GM12891 (cell line): ENCODE results near the gene PADI3.
"Not testable (repeated sequence)": the region's sequence is repeated elsewhere in the genome, so short reads cannot be mapped to it uniquely, and the experiment has no call there.

ENCODE experiments used
- DNase-seq: peaks from one replicate; pipeline ENCODE4 v3.0.0; 2011; ENCODE audit warnings: low spot score; ENCODE audit not compliant: insufficient read length
- FAIRE-seq: peaks from 2 replicates; lab custom pipeline; 2011; peaks lifted over from hg19 to GRCh38; lab: Jason Lieb, UNC
- PAX5 ChIP-seq: IDR thresholded peaks from 2 replicates; pipeline ENCODE4 v1.6.1; 2011; ENCODE audit warnings: low read length, moderate library complexity, mild to moderate bottlenecking; ENCODE audit not compliant: insufficient read depth, severe bottlenecking
- POLR2A ChIP-seq: IDR thresholded peaks from 2 replicates; pipeline ENCODE4 v1.6.1; 2011; ENCODE audit warnings: low read depth, low read length, control low read depth
- POLR2AphosphoS5 ChIP-seq: IDR thresholded peaks from 2 replicates; pipeline ENCODE4 v1.6.1; 2011; ENCODE audit warnings: low read depth, low read length, control low read depth
- POU2F2 ChIP-seq: IDR thresholded peaks from 2 replicates; pipeline ENCODE4 v1.6.1; 2011; ENCODE audit warnings: low read depth, mild to moderate bottlenecking, control low read depth, low read length, moderate library complexity
- SPI1 ChIP-seq: IDR thresholded peaks from 2 replicates; pipeline ENCODE4 v1.6.1; 2011; ENCODE audit warnings: low read depth, low read length, control low read depth
- TAF1 ChIP-seq: IDR thresholded peaks from 2 replicates; pipeline ENCODE4 v1.6.1; 2011; ENCODE audit warnings: low read depth, low read length, control low read depth

PADI3 gene

DNA sequence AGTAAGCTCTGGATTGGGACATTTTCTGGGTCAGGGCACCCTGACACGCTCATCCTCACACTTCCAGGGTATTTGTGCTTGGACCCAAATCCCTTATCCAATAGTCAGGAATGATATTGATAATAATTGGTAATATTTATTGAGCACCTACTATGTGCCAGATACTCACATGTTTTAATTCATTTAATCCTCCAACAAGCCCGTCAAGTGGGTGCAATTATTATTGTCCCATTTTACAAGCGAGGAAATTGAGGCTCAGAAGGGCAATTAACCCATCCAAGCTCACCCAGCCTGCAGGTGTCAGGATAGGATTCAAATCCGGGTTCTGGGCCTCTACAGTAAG is 11.4 kb upstream of the PADI3 start:
- TF ChIP-seq TAF1 (no peak), POU2F2 (no peak), SPI1 (no peak), POLR2AphosphoS5 (no peak), PAX5 (no peak), POLR2A (no peak)
- DNase-seq = no peak
- FAIRE-seq = no peak

DNA sequence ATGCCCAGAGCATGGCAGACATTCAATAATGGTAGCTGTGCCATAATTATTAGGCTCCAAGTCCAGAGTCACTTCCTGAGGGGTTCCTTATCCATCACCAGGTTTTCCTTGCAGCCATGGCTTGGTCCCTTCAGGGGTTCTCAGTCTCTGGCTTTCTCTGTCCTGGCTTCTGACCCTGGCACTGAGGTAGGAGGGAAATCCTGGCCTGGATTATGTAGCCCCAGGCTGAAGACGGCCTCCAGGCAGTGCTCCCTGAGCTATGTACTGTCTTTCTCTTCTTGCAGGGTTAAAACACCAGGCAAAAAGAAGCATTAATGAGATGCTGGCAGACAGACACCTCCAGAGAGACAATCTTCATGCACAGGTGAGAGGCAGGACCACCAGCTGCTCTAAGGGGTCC is 9.5 kb upstream of the PADI3 start:
- DNase-seq = peak; percentile 58
- FAIRE-seq = peak; percentile 41

DNA sequence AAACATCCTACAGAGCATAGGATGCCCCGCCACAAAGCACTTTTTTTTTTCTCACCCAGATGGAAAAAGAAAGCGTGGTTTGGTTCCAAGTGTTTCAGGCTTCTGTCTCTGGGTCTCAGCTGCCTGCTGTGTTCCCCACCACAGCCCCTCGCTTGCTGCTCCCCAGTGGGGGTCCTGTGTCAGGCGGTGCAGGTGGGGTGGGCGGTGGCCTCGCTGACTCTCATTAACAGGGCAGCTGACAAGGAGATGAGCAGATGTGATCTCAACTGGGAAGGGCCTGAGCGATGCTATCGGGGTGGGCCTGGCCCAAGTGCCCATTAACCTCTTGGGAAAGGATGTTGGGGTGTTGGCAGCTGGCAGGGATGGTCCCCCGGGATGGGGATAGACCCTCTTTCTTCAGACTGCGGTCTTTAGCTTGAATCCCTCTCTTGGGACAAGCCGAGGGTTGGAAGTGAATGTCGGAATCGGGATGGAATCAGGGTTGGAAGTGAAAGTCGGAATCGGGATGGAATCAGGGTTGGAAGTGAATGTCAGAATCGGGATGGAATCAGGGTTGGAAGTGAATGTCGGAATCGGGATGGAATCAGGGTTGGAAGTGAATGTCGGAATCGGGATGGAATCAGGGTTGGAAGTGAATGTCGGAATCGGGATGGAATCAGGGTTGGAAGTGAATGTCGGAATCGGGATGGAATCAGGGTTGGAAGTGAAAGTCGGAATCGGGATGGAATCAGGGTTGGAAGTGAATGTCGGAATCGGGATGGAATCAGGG is 7.7 kb upstream of the PADI3 start:
- FAIRE-seq = not testable (repeated sequence)

More for the DNA sequence above, 9.5 kb upstream of the PADI3 start:
- TF ChIP-seq TAF1 = no peak
- TF ChIP-seq POLR2A = no peak
- TF ChIP-seq POLR2AphosphoS5 = no peak
- TF ChIP-seq PAX5 = no peak
- no peak for TF ChIP-seq POU2F2
- TF ChIP-seq SPI1 = no peak

DNA sequence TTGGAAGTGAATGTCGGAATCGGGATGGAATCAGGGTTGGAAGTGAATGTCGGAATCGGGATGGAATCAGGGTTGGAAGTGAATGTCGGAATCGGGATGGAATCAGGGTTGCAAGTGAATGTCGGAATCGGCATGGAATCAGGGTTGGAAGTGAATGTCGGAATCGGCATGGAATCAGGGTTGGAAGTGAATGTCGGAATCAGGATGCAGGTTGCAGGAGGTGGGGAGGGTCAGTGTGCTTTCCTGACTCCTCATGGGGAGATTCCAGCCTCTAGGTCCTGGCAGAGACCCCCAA is 7.2 kb upstream of the PADI3 start:
- DNase-seq, FAIRE-seq: not testable (repeated sequence)

More for the DNA sequence above, 7.7 kb upstream of the PADI3 start:
- DNase-seq = not testable (repeated sequence)

DNA sequence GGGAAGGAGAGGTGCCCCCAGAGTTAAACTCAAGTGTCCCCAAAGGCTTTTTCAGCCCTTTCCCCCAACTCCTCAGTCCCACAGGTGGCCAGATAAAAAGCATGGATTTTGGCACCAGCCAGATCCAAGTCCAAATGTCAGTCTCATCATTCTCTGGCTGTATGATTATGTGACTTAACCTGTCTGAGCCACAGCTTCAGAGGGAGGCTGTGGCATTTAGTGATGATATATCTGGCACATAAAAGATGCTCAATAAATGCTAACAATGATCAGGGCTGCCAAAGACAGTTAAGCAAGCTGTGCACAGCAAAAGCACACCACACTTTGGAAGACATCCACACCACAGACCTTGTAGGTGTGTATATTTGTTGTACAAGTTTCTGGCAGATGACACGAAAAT is 5.6 kb upstream of the PADI3 start:
- TF ChIP-seq POU2F2 (no peak), SPI1 (no peak), POLR2A (no peak), POLR2AphosphoS5 (no peak), TAF1 (no peak), PAX5 (no peak)
- DNase-seq (no peak), FAIRE-seq (no peak)

DNA sequence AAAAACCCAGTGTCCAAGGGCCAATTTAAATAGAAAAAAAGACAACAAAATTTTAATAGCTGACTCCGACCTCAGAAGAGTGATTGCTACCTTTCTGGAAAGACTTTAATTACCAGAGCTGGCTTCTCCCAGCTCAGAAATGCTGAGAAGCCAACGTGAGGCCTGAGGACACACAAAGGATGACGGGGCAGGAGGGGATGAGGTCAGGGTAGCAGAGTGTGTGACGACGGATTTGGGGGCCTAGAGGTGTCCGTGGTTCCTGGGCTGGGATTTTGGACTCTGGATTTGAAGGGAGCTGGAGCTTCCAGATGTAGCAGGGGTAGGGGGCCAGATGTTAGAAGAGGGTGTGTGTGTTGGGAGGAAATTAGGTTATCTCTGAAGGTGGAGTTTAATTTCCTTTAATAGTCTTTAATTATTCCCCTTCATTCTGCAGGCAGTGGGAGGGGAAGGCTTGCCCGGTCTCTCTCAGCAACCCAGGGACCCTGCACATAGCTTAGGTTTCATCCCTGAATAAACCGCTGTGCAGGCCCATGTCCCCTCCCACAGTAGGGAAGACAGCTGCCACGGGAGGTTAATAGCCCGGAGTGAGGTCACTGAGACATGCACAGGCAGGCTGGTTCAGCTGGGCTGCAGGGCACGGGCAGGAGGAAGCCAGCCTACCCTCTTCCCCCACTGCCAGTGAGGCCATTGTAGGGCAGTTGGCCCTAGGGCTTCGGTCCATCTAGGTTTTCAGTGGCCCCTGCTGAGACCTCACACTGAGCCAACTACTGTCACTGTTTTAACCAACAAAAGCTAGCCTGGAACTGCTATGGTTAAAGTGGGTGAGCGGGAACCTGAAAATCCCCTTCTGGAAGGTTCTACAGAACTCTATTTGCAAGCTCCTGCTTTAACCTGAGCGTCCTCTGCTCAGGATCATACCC is 3.8 kb upstream of the PADI3 start:
- DNase-seq = no peak
- FAIRE-seq = no peak
- TF ChIP-seq POLR2A (no peak), TAF1 (no peak), SPI1 (no peak)

DNA sequence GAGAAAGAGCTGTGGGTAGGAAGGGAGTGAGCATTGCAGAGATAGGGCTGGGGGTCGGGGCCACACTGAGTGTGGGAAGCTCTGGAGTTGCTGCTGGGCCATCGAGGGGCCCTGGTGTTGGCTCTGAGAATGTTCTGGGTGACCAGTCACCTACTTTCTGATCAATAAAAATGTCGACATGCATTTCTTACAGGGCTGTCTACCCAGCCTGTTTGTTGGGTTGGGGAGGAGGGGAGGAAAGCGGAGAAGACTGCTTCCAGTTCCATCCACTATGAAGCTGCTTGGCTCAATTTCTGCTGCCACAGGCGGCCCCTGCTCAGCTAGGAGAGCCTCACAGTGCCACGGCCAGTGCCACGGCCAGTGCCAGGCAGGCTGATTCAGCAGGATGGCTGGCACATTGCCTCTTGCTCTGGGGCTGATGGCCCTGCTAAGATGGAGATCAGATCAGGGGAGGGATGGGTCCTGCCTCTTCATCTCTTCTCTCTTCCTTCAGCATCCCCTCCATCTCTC is 3.0 kb upstream of the PADI3 start:
- FAIRE-seq (peak; percentile 20), DNase-seq (no peak)
- no peak for TF ChIP-seq SPI1
- no peak for TF ChIP-seq PAX5
- no peak for TF ChIP-seq POLR2AphosphoS5
- TF ChIP-seq POLR2A = no peak
- TF ChIP-seq TAF1 = no peak
- TF ChIP-seq POU2F2 = no peak

DNA sequence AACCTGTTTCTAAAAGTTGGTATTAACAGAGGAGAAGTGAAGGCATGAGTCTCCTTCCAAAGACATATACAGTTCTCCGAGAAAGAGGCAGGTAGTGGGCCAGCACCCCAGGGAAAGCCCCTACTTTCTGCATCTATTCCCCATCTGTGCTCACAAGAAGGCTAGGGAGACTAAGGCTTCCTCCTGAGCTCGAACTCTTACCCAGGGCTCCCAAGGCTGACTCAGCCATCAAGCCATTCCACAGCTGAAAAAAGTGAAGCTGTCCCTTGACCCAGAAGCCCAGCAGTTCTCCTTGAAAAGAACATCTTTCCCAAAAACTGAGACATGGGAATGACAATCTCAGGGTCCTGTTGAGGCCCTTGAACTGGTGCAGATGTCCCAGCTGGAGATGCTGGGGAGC is 1.9 kb upstream of the PADI3 start:
- FAIRE-seq (no peak), DNase-seq (no peak)
- no peak for TF ChIP-seq TAF1
- no peak for TF ChIP-seq POU2F2
- no peak for TF ChIP-seq POLR2A
- no peak for TF ChIP-seq PAX5
- TF ChIP-seq POLR2AphosphoS5 = no peak
- TF ChIP-seq SPI1 = no peak

DNA sequence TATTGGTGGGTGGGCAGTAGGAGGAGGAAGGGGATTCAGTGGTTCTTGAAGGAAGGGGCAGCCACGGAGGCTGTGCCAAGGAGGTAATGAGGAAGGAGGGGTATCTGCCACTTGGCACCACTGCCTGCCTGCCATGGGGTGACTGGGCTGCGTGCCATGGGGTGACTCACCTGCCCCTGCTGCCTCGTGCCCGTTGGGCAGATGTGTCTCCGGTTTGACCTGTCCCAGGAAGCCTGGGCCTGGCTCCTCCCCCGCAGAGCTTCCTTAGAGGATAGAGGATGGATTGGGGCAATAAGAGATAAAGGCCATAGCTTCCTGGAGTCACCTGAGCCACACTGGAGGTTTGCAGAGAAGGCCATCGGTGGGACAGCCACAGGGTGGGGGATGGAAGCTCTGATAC is 1.7 kb downstream of the PADI3 start:
- TF ChIP-seq PAX5 (no peak), POLR2A (no peak), POU2F2 (no peak)
- DNase-seq (no peak), FAIRE-seq (no peak)

DNA sequence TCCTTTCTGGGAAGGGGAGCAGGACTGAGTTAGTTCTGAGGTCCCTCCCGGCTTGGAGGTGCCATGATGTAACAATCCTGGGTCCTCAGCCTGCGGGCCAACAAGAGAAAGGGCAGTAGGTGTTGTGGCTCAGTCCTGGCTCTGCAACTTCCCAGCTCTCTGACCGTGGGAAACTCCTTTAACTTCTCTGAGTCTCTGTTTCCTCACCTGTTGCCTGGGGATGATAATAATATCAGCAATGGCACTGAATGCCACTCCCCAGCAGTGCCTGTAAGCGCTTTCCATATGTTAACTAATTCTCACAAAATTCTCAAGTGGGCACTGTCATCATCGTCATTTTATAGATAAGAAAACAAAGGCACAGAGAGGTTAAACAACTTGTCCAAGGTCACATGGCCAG is 2.3 kb downstream of the PADI3 start:
- TF ChIP-seq TAF1 = no peak
- no peak for TF ChIP-seq POU2F2
- no peak for TF ChIP-seq SPI1
- no peak for TF ChIP-seq POLR2AphosphoS5
- no peak for FAIRE-seq
- no peak for DNase-seq

DNA sequence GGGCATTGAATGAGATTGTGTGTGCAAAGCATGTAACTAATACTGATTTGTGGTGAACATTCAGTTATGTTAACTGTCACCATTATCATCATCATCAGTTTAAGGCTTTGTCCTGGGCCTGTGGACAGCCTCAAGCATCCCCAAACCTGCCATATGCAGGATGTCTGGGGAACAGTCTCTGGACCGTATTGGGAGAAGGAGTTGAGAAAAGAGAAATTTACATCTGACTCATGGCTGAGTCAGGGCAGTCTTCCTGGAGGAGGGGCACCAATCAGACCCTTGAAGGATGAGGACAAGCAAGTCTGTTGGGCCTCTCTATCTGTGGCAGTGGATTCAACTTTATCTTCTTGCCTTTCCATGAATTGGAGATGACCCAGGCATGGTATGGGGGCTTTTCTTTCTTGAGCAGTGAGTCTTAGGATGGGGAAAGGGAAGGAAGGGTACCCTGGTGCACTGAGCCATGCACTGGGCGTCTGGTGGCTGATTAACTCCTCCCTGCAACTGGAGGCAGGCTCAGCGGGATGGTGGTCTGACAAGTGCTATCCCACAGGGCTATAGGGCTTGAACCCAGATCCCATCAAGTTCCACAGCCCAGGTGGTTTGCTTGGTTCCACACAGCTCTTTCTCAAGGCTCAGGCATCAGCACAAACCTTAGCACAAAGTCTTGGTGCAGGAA is 2.9 kb downstream of the PADI3 start:
- DNase-seq = no peak
- no peak for TF ChIP-seq SPI1
- no peak for TF ChIP-seq POU2F2
- no peak for TF ChIP-seq POLR2AphosphoS5
- no peak for TF ChIP-seq TAF1
- no peak for TF ChIP-seq POLR2A
- TF ChIP-seq PAX5 = no peak
- no peak for FAIRE-seq
